GM21619 (cell line): ENCODE results near the gene ATG10.
"Not testable (repeated sequence)": the region's sequence is repeated elsewhere in the genome, so short reads cannot be mapped to it uniquely, and the experiment has no call there.

Experiments
- ATAC-seq: cut with Tn5 transposase; IDR thresholded peaks from one replicate; pipeline ENCODE4 v1.9.1; 2021; ENCODE audit not compliant: unreplicated experiment

ATG10 gene

DNA sequence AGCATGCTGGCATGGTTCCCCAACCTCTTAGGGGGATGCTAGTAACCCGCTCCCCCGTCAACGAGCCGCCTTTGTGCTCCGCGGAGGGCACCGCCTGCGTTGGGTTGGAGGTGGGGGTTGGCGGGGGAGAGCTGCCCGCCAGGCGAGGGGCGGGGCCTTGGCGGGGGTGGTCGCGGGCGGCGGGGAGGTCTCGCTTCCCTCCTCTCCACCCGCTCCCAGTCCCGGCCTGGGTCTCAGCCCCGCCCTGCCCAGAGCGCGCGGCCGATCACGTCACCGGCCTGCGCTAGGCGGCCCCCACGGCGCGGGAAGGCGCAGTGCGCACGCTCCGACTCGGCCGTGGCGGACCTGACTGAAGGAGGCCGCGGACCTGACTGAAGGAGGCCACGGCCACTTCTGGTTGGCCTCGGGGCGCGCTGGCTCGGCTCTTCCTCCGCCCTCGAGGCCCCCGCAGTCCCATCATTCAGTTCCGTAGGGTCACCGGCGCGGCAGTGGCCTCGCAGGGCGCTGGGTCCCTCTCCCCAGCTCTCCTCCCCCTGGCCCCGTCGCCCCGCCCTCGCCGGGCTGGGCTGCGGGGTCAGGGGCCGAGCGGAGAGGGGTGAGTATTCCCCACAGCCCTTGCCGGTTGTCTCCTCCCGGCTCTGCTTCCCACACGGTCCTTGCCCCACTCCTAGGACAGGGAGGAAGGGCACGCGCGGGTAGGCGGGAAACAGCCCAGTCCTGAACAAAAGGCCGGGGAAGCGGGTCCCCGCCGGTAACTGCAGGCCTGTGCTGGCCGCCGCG, at the start of gene ATG10:
ATG10 (plus strand) TSS at position 312 of the 780 bp plus-strand sequence. CDS start 15,548 bp downstream, outside the sequence.
- peak; percentile 94 for ATAC-seq

DNA sequence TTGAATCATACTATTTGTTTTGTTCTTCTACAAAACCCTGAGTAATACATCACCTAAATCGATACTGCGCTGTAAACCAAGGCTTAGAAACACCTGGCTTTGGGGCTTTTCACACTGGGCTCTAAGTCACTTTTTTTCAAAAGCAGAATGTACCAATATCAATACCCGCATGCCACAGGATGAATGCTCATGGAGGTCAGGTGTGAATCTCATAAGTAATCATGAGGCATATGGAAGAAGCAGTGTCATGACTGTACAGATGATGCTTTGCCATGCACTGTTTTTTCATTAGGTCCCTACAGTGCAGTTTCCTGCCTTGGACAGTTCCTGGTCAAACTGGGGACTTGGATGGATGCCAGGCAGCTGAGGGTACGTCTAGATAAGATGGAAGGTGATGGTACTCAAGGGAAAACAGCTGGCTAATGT, 49.0 kb upstream of the ATG10 start:
- peak; percentile 50 for ATAC-seq

DNA sequence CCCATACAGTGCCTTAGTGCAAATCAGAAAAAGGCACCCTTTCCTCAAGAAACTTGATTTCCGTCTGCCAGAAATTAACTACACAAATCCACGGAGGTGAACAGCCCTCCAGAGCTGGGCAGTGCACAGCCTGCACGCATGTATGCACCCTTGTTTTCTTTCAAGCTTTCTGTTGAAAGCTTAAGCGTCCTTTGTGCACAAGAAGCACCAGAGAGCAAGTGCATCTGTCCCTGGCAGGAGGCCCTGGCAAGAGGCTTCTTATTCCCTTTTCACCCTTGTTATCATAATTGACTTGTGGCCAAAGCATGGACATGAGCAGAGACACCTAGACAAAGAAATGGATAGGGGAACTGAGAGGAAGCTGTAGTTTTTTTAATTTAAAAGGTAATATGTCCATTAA, 47.4 kb upstream of the ATG10 start:
- no peak for ATAC-seq

DNA sequence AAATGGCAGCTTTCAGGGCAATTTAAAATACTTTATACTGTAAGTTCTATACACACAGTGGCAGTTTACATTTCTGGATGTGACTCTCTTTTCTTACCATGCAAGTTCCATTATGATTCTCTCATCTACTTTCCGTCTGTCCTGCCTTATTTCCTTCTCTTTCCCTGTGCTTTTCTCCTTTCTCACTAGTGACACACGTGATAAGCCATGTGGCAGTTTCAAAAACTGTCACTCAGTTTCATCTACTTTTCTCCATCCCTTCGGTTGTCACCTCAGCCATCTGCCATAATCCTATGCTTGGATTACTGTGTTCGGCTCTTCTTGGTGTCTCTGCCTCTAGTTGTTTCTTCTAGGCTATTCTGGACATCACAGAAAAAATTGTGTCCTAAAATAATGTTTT, 46.8 kb upstream of the ATG10 start:
- ATAC-seq, result no peak

DNA sequence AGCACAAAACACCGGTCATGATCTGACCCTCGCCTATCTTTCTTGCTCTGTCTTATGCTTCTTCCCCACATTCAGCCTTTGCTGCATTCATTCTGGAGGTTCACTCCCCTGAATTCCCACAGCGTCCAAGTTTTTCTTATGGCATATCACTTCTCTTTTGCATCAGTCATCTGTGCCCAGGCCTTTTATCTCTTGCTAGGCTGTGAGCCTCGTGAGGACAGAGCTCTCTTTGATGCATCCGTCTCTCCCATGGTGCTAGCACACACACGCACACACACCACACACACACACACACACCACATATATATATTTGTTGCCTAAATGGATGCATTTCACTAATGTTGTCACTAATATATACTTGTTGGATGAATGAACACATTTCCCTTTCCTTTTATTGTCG, 45.8 kb upstream of the ATG10 start:
- ATAC-seq, result no peak

DNA sequence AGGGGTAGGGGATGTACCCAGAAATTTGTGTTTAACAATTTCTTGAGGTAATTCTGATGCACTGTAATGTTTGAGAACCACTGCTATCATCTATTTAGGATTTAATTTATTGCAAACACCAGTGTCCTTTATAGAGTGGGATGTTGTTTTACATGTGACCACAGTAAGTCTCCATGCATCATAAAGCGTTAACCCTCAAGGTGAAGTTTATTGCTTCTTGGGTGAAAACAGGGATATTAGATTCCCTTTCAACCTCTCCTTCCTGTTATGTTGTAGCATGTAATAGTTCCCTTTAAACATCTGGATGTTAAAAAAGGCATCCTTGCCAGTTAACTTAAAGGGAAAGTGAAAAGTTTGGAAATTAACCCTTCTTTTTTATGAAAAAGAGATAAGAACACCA, 35.8 kb upstream of the ATG10 start:
- no peak for ATAC-seq

DNA sequence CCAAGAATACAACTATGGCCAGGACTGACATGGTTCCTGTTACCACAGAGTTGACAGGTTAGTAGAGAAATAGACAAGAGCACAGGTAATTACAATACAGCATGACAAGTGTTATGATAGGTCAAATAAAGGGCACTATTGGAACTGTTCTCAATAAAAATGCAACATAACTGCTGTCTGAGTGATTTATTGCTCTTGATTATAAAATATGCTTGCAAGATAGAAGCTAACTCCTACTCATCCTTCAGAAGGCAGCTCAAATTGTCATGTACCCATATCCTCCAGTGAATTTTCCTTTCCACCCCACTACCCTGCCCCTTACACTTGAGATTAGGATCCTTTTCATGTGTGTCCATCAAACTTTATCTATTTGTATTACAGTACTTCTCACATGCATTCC, 35.1 kb upstream of the ATG10 start:
- ATAC-seq, result no peak

DNA sequence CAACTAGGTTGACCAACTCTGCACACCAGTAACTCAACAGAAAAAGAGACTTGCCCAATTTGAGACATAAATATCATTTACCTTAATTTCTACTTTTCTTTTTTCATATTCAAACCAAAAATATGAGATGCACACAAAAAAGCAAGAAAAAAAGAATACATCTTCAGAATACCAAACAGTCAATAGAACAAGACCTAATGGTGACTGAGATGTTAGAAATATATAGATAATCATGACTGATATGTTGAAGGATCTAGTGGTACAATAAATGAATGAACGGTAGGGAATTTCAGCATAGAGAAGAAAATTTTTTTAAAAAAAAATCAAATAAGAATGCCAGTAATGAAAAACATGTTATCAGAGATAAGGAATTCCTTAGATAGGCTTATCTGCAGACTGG, 29.1 kb upstream of the ATG10 start:
- ATAC-seq, result no peak

DNA sequence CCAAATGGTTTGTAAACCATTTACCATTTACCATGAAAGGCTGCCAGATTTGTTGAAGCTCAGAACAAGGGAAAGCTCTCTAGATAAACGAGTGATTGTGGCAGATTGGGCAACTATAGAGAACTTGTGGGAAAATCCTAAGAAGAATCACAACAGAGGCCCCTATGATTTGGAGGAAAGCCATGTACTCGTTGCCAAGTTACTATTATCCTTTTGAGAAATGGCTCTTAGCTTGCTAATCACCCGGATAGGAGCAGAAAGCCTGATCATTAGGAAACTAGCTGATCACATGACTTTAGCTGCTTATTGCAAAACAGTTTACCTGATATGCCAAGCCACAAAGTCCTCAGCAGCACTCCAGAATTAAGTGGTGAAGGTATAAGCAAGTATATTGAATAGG, 23.5 kb upstream of the ATG10 start:
- ATAC-seq, result no peak

DNA sequence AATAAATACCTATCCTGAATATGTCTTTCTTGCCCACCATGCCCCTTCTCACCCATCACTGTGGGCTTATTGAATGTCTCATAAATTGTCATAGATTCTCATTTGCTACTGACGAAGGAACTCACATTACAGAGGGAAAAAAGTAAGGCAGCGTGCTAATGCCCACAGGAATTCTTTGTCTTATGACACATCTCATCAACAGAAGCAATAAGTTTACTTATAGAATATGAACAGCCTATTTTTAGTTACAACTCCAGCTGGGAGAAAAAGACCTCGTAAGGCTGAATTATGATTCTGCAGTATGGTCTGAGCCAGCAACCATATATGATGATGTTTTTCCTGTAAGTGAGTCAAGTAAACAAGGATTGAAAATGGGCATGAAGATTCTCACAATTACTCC, 22.4 kb upstream of the ATG10 start:
- no peak for ATAC-seq

DNA sequence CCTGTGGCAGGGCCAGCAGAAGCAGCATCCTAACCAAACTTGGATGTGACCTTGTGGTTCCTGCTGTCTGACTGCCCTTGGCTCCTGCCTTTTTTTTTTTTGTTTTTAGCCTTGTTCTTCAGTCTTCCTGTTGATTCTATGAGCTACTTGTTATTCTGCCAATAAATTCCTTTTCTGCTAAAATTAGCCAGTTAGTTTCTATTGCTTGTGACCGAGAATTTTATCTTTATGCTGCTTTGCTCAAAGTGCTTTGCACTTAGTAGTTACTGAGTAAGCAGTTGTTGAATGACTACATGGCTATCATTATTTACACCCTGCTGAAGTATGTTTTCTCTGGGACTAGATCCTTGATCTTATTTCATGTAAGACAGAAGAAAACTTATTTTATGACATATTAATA, 20.8 kb upstream of the ATG10 start:
- ATAC-seq, result no peak

DNA sequence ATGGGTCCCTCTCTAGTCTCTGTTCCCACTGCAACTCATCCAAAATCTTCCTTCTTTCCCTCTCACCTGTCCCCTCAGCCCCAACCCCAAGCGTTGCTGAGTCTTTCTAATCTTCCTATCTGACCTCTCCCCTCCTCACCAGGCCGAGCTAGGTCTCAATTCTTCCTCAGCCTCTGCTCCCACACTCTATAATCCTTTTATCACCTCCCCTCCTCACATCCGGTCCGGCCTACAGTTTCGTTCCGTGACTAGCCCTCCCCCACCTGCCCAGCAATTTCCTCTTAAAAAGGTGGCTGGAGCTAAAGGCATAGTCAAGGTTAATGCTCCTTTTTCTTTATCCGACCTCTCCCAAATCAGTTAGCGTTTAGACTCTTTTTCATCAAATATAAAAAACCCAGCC, 17.0 kb upstream of the ATG10 start:
- ATAC-seq, result not testable (repeated sequence)

DNA sequence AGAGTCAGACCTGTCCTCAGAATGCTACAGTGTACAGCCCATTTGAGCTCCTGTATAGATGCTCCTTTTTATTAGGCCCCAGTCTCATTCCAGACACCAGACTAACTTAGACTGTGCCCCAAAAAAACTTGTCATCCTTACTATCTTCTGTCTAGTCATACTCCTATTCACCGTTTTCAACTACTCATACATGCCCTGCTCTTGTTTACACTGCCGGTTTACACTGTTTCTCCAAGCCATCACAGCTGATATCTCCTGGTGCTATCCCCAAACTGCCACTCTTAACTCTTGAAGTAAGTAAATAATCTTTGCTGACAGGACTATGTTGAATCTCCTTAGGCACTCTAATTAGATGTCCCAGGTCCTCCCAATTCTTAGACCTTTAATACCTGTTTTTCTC, 13.7 kb upstream of the ATG10 start:
- not testable (repeated sequence) for ATAC-seq

DNA sequence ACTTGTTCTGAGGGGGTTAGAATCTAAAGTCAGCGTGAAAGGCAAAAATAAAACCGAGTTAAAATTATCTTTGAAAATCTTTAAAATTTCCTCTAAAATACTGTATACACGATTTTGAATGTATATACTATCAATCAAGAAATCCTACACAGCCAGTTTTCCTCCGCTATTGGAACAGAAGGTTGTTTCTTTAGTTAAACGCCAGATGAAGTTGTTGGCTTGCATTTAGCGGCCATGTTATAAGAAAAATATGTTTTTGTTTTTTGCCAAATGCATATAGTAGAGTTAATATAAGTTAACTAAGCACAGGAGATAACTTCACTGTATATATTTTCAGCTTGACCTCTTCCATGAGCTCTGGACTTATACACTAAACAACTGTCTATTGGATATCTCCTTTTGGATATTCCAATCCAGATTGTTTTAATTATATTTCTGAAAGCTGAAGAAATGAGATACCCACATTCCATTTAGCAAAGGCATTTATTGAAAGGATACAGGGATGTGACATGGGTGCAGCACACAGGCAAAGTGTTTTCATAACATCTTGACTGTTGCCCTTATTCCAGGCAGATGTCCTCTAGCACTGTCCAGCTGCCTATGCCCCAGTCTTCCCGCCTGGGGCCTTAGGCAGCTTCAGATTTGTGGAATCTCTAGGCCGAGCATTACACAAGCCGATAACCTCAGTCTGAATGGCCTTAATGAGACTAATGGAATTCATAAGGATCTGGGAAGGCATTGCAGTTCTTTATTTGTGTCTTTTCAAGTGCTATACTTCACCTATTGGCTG, 10.0 kb upstream of the ATG10 start:
- no peak for ATAC-seq

DNA sequence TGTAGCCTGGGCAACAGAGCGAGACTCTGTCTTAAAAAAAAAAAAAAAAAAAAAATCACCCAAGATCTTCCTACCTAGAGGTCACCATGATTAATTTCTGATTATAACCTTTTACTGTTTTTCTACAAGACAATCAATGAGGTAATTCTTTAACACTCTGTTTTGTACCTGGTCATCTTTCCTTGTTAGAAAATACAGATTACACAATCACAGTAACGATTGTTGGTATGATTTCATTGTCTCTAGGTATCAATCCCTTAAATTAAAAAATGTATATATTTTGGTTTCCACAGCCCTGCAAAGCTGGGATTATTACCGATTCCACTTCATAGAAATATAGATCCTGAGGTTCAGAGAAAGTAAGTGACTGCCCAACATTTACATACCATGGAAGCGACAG, 8.3 kb upstream of the ATG10 start:
- no peak for ATAC-seq

DNA sequence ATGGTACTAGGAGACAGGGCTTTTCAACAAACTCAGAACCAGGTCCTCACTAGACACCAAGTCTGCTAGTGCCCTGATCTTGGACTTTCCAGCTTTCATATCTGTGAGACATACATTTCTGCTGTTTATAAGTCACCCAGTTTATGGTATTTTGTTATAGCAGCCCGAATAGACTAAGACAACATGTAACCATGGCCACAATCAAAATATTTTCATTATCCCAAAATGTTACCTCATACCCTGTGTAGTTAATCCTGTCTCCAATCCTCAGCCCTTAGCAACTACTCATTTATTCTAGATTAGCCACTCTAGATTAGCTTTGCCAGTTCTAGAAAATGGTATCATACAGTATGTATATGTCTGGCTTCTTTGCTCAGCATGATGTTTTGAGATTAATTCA, 6.3 kb upstream of the ATG10 start:
- no peak for ATAC-seq

DNA sequence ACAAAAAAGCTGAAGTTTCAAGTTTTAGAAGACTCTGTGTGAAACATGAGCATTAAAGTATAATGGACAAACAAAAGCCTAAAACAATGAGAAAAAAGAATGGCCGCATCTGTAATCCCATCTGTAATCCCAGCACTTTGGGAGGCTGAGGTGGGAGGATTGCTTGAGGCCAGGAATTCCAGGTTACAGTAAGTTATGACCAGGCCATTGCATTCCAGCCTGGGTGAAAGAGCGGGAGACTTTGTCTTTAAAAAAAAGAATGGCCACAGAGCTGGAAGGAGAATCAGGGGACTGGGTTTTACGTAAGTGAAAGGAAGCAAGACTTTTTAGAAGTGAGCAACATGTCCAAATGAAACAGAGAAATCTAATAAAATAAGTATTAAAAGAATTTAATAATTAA, 2.6 kb upstream of the ATG10 start:
- no peak for ATAC-seq

DNA sequence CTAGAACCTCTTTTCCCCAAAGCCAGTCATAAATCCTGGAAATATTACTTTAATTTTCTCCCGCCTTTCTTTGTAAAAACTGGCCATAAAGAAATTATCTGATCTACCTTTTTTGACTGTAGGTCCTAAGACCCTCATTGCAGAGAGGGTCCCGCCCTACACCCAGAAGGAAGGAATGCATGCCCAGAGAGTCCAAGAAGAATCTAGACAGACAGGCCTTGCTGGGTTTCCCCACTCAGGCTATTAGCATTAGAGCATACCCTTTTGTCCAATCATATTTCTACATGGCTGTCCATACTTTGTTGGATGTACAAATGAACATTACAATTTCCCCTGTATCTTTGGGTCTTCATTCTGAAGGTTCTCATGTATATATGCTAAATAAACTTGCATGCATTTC, 1.9 kb upstream of the ATG10 start:
- no peak for ATAC-seq

DNA sequence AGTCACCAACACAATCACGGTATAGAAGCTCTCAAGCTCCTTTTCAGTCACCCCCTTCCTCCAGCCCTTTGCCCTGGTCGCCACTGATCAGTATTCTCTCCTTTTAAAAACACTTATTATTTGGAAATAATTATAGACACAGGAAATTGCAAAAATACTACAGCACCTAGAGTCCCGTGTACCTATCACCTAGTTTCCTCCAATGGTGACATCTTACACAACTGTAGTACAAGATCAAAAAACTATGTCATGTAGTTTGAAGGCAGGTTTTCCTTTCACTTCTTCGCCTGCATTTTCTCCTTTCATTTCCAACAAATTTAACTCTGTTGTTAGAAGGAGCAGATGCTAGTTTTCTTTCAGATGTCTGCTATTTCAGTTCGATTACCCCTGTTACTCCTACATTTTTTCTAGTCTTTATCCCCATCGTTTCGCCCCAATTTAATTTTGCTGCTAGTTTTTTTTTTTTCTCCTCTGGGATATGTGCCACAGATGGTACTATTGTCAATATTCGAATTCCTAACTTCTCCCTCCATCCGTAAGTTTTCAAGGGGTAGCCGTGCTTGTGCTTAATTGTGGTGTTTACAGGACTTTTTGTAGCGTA, 612 bp upstream of the ATG10 start:
- ATAC-seq, result no peak

DNA sequence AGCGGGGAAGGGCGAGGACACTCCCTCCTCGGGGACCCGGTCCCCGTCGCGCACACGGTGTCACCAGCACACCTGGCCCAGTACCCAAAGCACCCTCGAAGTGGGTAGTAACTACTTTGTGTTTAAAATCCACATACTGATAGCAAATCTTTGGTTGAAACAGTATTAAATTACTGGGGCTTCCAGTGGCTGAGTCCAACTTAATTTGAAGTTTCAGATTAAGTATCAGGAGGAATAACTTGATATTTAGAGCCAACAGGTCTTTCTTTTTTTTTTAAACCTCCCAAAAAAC, 615 bp downstream of the ATG10 start:
- ATAC-seq, result no peak

DNA sequence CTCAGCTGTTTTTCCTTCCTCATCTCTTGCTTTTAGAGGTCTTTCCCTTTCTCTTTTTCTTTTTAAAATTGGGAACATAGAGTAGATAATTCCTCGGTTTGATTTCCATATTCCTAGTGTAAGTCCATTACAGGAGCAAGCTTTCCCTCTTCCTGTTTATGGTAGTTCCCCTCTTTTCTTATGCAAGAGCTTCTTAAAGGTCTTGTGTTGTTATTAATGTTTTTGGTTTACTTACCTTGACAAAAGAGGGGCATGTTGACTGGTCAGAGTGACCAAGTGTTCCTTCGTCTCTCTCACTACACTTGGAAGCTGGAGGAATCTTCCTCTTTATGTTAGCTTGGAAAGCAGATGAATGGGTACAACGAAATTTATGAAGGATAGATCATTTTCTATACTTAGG, 8.3 kb downstream of the ATG10 start:
- no peak for ATAC-seq

DNA sequence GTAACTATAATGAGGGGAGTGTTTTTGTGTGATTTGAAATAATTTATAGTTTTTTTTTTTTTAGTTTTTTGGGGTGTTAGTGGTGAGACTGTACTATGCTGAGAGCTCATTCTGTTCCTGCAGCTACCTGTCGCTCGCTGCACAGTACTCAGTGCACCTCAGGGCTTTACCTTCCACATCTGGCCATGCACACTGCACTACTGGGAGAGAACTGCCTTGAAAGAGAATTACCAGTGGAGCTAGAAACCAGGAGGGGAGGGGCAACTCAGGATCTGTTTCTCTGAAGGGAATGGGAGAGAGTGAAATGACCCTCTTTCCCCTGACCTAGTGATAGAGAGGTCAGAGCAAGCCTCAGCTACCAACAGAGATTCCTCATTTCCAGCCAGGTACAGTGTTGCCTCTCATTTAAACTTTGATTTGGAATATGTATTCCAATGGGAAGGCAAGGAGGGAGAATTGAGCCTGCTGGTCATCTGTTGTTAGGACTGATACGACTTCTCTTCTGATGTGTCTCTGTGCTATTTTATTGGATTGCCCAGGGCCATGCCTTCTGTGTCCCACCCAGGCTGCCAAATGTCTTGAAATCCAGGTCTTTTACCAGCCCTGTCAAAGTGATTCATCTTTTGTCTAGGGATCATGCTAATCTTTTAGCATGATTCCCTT, 8.9 kb downstream of the ATG10 start:
- ATAC-seq, result no peak
